ENCODE data around the gene TMEM116. TPM values are rescaled to one million over a fixed set of nuclear protein-coding genes. Genes with fewer than 3 reads are reported as not detected.

TMEM116 gene
- total and polyA plus RNA-seq, 2 of the 4 experiments (the other 2 are of a cell fraction): 5.5 to 8.4 TPM

GRCh38 chr12:112049351-112049750, 36.4 kb upstream of the TMEM116 start:
- Histone ChIP-seq H3K4me3 (ENCODE audit: insufficient read depth, low read depth, low read length) (no peak overlapping the region), H3K56ac (ENCODE audit: extremely low read depth, insufficient read depth, low read length) (no peak overlapping the region), H3K23ac (ENCODE audit: low read depth, low read length) (no peak overlapping the region), H2AFZ (replicated peaks; ENCODE audit: low read length, poor library complexity) (no peak overlapping the region), H3K27me3 (ENCODE audit: control insufficient read depth, insufficient read depth, low read length) (no peaks in the 10 kb centered on the region), H3K9me1 (ENCODE audit: insufficient read depth, low read length) (peaks cover 4% of the 10 kb centered on the region), H4K8ac (ENCODE audit: low read depth in 2 of 2, low read length in 2 of 2) (no peak overlapping the region), H4K5ac (ENCODE audit: low read depth, low read length) (no peak overlapping the region), H2BK5ac (ENCODE audit: low read depth, low read length, poor library complexity, severe bottlenecking) (no peak overlapping the region), H2AK9ac (replicated peaks; ENCODE audit: low read depth, low read length, poor library complexity) (no peak overlapping the region), H4K20me1 (ENCODE audit: insufficient read depth, low read length) (no peaks in the 10 kb centered on the region; the same call in 1 of the 2 replicates), H2BK120ac (ENCODE audit: low read depth, low read length) (no peak overlapping the region), H3K27ac (ENCODE audit: insufficient read depth, low read length) (no peak overlapping the region), H3K9ac (ENCODE audit: low read depth, low read length) (no peak overlapping the region), H3K14ac (replicated peaks; ENCODE audit: low read depth, low read length) (no peak overlapping the region), H3K79me1 (ENCODE audit: low read depth in 1 of 2, low read length in 2 of 2) (peaks cover 17 to 20% of the 10 kb centered on the region in 2 experiments), H3K9me3 (ENCODE audit: control insufficient read depth, insufficient read depth, low read length) (no peaks in the 10 kb centered on the region), H3K4me2 (ENCODE audit: low read depth, low read length) (no peak overlapping the region), H4K91ac (ENCODE audit: insufficient read depth, low read depth, low read length) (no peak overlapping the region), H3K18ac (ENCODE audit: low read depth, low read length) (no peak overlapping the region), H2AK5ac (ENCODE audit: low read depth, low read length) (no peak overlapping the region), H3K36me3 (ENCODE audit: control insufficient read depth, insufficient read depth, low read length) (peaks cover 40% of the 10 kb centered on the region), H3K4ac (ENCODE audit: low read depth, low read length) (no peak overlapping the region), H2BK20ac (ENCODE audit: low read depth, low read length) (no peak overlapping the region), H2BK15ac (ENCODE audit: low read depth, low read length) (no peak overlapping the region), H3K4me1 (ENCODE audit: control insufficient read depth, insufficient read depth, low read length) (peaks cover 5% of the 10 kb centered on the region)
- CTCF ChIA-PET: no interaction called here
- POLR2A ChIA-PET (ENCODE audit: unreplicated experiment): no interaction called here
- ATAC-seq (ENCODE audit: low read depth) (no peak), DNase-seq (no peak)
- TF ChIP-seq, protein P1, sequence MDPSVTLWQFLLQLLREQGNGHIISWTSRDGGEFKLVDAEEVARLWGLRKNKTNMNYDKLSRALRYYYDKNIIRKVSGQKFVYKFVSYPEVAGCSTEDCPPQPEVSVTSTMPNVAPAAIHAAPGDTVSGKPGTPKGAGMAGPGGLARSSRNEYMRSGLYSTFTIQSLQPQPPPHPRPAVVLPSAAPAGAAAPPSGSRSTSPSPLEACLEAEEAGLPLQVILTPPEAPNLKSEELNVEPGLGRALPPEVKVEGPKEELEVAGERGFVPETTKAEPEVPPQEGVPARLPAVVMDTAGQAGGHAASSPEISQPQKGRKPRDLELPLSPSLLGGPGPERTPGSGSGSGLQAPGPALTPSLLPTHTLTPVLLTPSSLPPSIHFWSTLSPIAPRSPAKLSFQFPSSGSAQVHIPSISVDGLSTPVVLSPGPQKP (IDR thresholded peaks at IDR 0.05; ENCODE audit: borderline replicate concordance, low read depth, low read length): no peak
- TF ChIP-seq RAD21 (IDR thresholded peaks at IDR 0.05; ENCODE audit: low read length) (no peak), RCOR1 (IDR thresholded peaks at IDR 0.05; ENCODE audit: insufficient replicate concordance, low read length) (no peak), CHD1 (IDR thresholded peaks at IDR 0.05; ENCODE audit: low read depth, low read length) (no peak), BHLHE40 (IDR thresholded peaks at IDR 0.05; ENCODE audit: low read depth, low read length) (no peak), CEBPB (IDR thresholded peaks at IDR 0.05; ENCODE audit: low read depth, low read length) (no peak), POLR2A (IDR thresholded peaks at IDR 0.05; ENCODE audit: low read depth, low read length) (no peak), MXI1 (IDR thresholded peaks at IDR 0.05; ENCODE audit: borderline replicate concordance, low read depth, low read length) (no peak), FOS (IDR thresholded peaks at IDR 0.05; ENCODE audit: low read depth, low read length) (no peak), NFE2L2 (IDR thresholded peaks at IDR 0.05; ENCODE audit: low read depth, low read length) (no peak)
- TF ChIP-seq, protein P2, sequence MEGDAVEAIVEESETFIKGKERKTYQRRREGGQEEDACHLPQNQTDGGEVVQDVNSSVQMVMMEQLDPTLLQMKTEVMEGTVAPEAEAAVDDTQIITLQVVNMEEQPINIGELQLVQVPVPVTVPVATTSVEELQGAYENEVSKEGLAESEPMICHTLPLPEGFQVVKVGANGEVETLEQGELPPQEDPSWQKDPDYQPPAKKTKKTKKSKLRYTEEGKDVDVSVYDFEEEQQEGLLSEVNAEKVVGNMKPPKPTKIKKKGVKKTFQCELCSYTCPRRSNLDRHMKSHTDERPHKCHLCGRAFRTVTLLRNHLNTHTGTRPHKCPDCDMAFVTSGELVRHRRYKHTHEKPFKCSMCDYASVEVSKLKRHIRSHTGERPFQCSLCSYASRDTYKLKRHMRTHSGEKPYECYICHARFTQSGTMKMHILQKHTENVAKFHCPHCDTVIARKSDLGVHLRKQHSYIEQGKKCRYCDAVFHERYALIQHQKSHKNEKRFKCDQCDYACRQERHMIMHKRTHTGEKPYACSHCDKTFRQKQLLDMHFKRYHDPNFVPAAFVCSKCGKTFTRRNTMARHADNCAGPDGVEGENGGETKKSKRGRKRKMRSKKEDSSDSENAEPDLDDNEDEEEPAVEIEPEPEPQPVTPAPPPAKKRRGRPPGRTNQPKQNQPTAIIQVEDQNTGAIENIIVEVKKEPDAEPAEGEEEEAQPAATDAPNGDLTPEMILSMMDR (conservative IDR thresholded peaks at IDR 0.05; ENCODE audit: low read depth, low read length): no peak
- no TSS peak for BruUV-seq (replicated peaks)
- intact Hi-C loops (cut with micrococcal nuclease): loop anchor here (10.0 kb wide), 1 partner anchor 85 kb away; no protein-coding TSS in a partner anchor
- dilution Hi-C loops (cut with HindIII; ENCODE audit: low sequenced_read_pairs, unreplicated experiment): no loop called here
- 93% methylated on average over 3 of the region's 13 CpGs; no CpG with 5 or more reads in 1 of the 2 experiments for WGBS, 2 experiments (ENCODE audit: extremely low coverage in 2 of 2, insufficient read length in 1 of 2)
- in situ Hi-C loops (cut with MboI; ENCODE audit: low sequenced_read_pairs): no loop called here
